NCI-H82 treated with DMSO at 0.1 percent for 48 hours (cell line): Measurements from ENCODE around the gene TRIM66.

Experiments used
- DNase-seq: peaks from one replicate; lab custom pipeline; 2025; ENCODE audit not compliant: unreplicated experiment; lab: John Stamatoyannopoulos, UW

Gene TRIM66

GRCh38 chr11:8658321-8659057 is 24.0 kb downstream of the TRIM66 start:
- DNase-seq, result no peak

GRCh38 chr11:8656291-8656690 is 26.2 kb downstream of the TRIM66 start:
- no peak for DNase-seq

- no peak for DNase-seq
These were observed 28.0 kb downstream of the TRIM66 start for GRCh38 chr11:8654503-8654902.

GRCh38 chr11:8652140-8652539 is 30.3 kb downstream of the TRIM66 start:
- DNase-seq, result no peak

GRCh38 chr11:8650401-8650990 is 32.0 kb downstream of the TRIM66 start:
- peak; percentile 27 for DNase-seq

GRCh38 chr11:8649361-8649760 is 33.1 kb downstream of the TRIM66 start:
- peak; percentile 50 for DNase-seq

- no peak for DNase-seq
These were observed 35.6 kb downstream of the TRIM66 start for GRCh38 chr11:8646873-8647272.

- no peak for DNase-seq
These were observed 40.1 kb downstream of the TRIM66 start for GRCh38 chr11:8642196-8642841.

- DNase-seq, result no peak
These were observed 41.1 kb downstream of the TRIM66 start for GRCh38 chr11:8641332-8641731.

GRCh38 chr11:8640267-8640906 is 42.1 kb downstream of the TRIM66 start:
- no peak for DNase-seq

GRCh38 chr11:8639655-8640054 is 42.8 kb downstream of the TRIM66 start:
- no peak for DNase-seq

GRCh38 chr11:8638300-8638699 is 44.2 kb downstream of the TRIM66 start:
- DNase-seq, result no peak

GRCh38 chr11:8636127-8636526 is 46.3 kb downstream of the TRIM66 start:
- DNase-seq, result no peak

- no peak for DNase-seq
These were observed 48.0 kb downstream of the TRIM66 start for GRCh38 chr11:8634498-8634897.

GRCh38 chr11:8631395-8632118 is 50.9 kb downstream of the TRIM66 start:
- no peak for DNase-seq

- no peak for DNase-seq
These were observed 57.8 kb downstream of the TRIM66 start for GRCh38 chr11:8624698-8625097.

- DNase-seq, result no peak
These were observed 61.3 kb downstream of the TRIM66 start for GRCh38 chr11:8621147-8621546.

- no peak for DNase-seq
These were observed 65.4 kb downstream of the TRIM66 start for GRCh38 chr11:8617063-8617462.

- no peak for DNase-seq
These were observed 67.0 kb downstream of the TRIM66 start for GRCh38 chr11:8615291-8616032.

- no peak for DNase-seq
These were observed 68.0 kb downstream of the TRIM66 start for GRCh38 chr11:8614497-8614896.

- DNase-seq, result no peak
These were observed 69.4 kb downstream of the TRIM66 start for GRCh38 chr11:8613036-8613435.
